COR-L47 (cell line): ENCODE measurements around the gene GFRA1.

Source experiments
- DNase-seq: peaks from one replicate; lab custom pipeline; 2025; lab: John Stamatoyannopoulos, UW

GFRA1 gene

GRCh38 chr10:116270771-116271592, 2.0 kb downstream of the GFRA1 start:
- no peak for DNase-seq

- no peak for DNase-seq
Measured at GRCh38 chr10:116270126-116270770, 2.8 kb downstream of the GFRA1 start.

- no peak for DNase-seq
Measured at GRCh38 chr10:116269619-116270018, 3.4 kb downstream of the GFRA1 start.

GRCh38 chr10:116268976-116269375, 4.0 kb downstream of the GFRA1 start:
- no peak for DNase-seq

- DNase-seq: no peak
Measured at GRCh38 chr10:116265686-116266085, 7.3 kb downstream of the GFRA1 start.

- no peak for DNase-seq
Measured at GRCh38 chr10:116263870-116264655, 8.9 kb downstream of the GFRA1 start.

- no peak for DNase-seq
Measured at GRCh38 chr10:116262678-116263077, 10.3 kb downstream of the GFRA1 start.

GRCh38 chr10:116260599-116260998, 12.4 kb downstream of the GFRA1 start:
- DNase-seq: no peak

GRCh38 chr10:116259638-116260037, 13.4 kb downstream of the GFRA1 start:
- DNase-seq: no peak

- DNase-seq: no peak
Measured at GRCh38 chr10:116257785-116258184, 15.2 kb downstream of the GFRA1 start.

GRCh38 chr10:116256752-116257259, 16.2 kb downstream of the GFRA1 start:
- DNase-seq: no peak

GRCh38 chr10:116255886-116256751, 16.9 kb downstream of the GFRA1 start:
- DNase-seq: no peak

- no peak for DNase-seq
Measured at GRCh38 chr10:116254422-116255155, 18.4 kb downstream of the GFRA1 start.

GRCh38 chr10:116253716-116254115, 19.3 kb downstream of the GFRA1 start:
- DNase-seq: no peak

- no peak for DNase-seq
Measured at GRCh38 chr10:116251602-116252395, 21.2 kb downstream of the GFRA1 start.

GRCh38 chr10:116247691-116248090, 25.3 kb downstream of the GFRA1 start:
- no peak for DNase-seq

- no peak for DNase-seq
Measured at GRCh38 chr10:116246263-116246662, 26.7 kb downstream of the GFRA1 start.

GRCh38 chr10:116245156-116245555, 27.9 kb downstream of the GFRA1 start:
- no peak for DNase-seq

GRCh38 chr10:116241642-116242410, 31.2 kb downstream of the GFRA1 start:
- no peak for DNase-seq
